Lower lobe of right lung (tissue), 2 donors: ENCODE data around the gene SYCP2L. TPM values are rescaled to one million over a fixed set of nuclear protein-coding genes. Genes with fewer than 3 reads are reported as not detected.

Experiments
- ATAC-seq, 2 donors: fragments of 200-7000 bp; cut with Tn5 transposase; one replicate each; pipeline ENCODE4 v1.9.1; 2020 to 2022; ENCODE audit warnings: mild to moderate bottlenecking in 2 of 2, moderate library complexity in 2 of 2
- DNase-seq: peaks from one replicate; pipeline ENCODE4 v3.0.0-alpha.2; 2020
- H3K27ac ChIP-seq: fragments of 200-600 bp; one replicate; pipeline ENCODE4 v1.8.0; 2022
- H3K27me3 ChIP-seq: fragments of 200-600 bp; one replicate; pipeline ENCODE4 v1.8.0; 2022; ENCODE audit warnings: low read depth
- H3K36me3 ChIP-seq: fragments of 200-600 bp; one replicate; pipeline ENCODE4 v1.8.0; 2022; ENCODE audit warnings: mild to moderate bottlenecking
- H3K4me1 ChIP-seq: fragments of 200-600 bp; one replicate; pipeline ENCODE4 v1.8.0; 2022
- H3K4me3 ChIP-seq: fragments of 200-600 bp; one replicate; pipeline ENCODE4 v1.8.0; 2022; ENCODE audit warnings: mild to moderate bottlenecking
- H3K9me3 ChIP-seq: fragments of 200-600 bp; one replicate; pipeline ENCODE4 v1.8.0; 2022
- intact Hi-C: fragments of 100-400 bp; cut with DNase I; formaldehyde crosslinking; loops from one replicate; pipeline ENCODE4 v1.11.0; 2022
- total RNA-seq: library from RNA; stranded (reverse); fragmentation: NEBNext Ultra II Directional; extraction: Animal tissue kit (Norgen Biotek cat#: 25700); gene quantifications from one replicate; pipeline ENCODE4 v1.2.1, GENCODE V29; 2021
- TF ChIP-seq, protein P1 (sequence below): fragments of 200-600 bp; IDR thresholded peaks from one replicate; pipeline ENCODE4 v1.8.0; 2022; ENCODE audit warnings: antibody characterized with exemption, mild to moderate bottlenecking
- donor health status: DM: no; HTN: yes; CAD: no; lungs with severe emphysema.

SYCP2L gene
- total RNA-seq, 1 donor from 2014 or later, result 1.0 TPM

DNA sequence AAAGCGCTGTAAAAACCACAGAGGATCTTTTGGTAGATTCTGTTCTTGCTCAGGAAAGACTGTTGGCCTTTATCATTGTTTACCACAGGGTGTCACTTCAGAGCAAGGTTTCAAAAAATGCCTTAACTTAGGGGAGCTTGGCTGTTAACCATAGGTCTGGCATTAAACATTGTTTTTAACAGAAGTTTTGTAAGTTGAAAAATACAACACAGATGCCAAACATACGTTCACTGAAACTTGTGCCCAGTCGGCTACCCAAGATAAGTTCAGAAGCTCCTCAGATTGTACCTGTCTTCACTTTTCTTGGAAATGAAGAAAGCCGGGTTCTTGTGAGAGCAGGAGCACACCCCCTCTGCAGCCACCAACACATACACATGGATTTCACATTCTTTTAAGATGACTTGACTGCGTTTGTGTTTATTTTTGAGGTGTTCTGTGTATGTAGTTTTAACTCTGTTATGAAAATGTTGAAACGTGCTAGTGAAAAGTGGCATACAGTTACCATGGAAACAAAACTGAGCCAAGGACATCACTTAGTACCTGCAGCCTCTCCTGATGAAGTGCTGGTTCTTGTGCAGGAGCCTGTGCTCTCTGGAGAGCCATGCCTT is 64.9 kb downstream of the SYCP2L start:
- no peaks in the 10 kb centered on the region for H3K27me3 ChIP-seq
- DNase-seq (no peak), ATAC-seq (peak; percentile 80 to 91)
- H3K27ac ChIP-seq, result no peak overlapping the region
- intact Hi-C loops, result no loop called here
- no peaks in the 10 kb centered on the region for H3K36me3 ChIP-seq
- H3K4me1 ChIP-seq, result peaks cover 7% of the 10 kb centered on the region
- H3K4me3 ChIP-seq, result no peak overlapping the region
- TF ChIP-seq, protein P1, sequence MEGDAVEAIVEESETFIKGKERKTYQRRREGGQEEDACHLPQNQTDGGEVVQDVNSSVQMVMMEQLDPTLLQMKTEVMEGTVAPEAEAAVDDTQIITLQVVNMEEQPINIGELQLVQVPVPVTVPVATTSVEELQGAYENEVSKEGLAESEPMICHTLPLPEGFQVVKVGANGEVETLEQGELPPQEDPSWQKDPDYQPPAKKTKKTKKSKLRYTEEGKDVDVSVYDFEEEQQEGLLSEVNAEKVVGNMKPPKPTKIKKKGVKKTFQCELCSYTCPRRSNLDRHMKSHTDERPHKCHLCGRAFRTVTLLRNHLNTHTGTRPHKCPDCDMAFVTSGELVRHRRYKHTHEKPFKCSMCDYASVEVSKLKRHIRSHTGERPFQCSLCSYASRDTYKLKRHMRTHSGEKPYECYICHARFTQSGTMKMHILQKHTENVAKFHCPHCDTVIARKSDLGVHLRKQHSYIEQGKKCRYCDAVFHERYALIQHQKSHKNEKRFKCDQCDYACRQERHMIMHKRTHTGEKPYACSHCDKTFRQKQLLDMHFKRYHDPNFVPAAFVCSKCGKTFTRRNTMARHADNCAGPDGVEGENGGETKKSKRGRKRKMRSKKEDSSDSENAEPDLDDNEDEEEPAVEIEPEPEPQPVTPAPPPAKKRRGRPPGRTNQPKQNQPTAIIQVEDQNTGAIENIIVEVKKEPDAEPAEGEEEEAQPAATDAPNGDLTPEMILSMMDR, result peak; percentile 27
- no peaks in the 10 kb centered on the region for H3K9me3 ChIP-seq

DNA sequence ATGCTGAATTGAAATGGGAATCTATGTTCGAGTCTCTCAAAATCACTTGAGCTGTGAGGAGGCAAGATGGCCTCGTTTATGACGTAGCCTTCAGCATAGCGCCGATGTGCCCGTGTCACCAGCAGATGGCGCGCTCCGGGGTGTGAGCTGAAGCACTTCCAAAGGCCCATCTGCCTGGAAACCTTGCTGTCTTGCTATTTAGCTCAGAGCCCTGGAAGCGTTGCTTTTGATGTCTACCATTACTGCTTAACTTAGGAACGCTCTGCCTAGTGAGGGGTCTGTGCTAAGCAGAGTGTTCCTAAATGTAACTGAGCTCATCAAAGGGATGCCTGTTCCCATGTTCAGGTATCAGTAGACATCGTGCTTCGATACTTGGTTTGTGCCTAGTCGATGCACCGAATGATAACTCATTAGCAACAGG is 67.7 kb downstream of the SYCP2L start:
- Histone ChIP-seq H3K9me3 (no peaks in the 10 kb centered on the region), H3K4me1 (peaks cover 7% of the 10 kb centered on the region), H3K4me3 (no peak overlapping the region), H3K27ac (no peak overlapping the region), H3K27me3 (no peaks in the 10 kb centered on the region), H3K36me3 (no peaks in the 10 kb centered on the region)
- peak; percentile 74 to 84 for ATAC-seq
- TF ChIP-seq, protein P1, result peak; percentile 80
- peak; percentile 81 for DNase-seq
- intact Hi-C loops, result no loop called here

DNA sequence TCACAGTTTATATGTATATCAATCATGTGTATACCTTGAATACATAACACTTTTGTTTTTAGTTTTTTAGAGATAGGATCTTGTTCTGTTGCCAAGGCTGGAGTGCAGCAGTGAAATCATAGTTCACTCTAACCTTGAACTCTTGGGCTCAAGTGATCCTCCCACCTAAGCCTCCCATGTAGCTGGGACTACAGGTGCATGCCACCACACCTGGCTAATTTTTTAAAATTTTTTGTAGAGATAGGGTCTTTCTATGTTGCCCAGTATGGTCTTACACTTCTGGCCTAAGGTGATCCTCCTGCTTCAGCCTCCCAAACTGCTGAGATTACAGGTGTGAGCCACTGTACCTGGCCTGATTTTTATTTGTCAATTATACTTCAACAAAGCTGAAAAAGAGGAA is 69.9 kb downstream of the SYCP2L start:
- H3K4me1 ChIP-seq, result peaks cover 6% of the 10 kb centered on the region
- H3K27ac ChIP-seq, result no peak overlapping the region
- TF ChIP-seq, protein P1, result no peak
- no peak overlapping the region for H3K4me3 ChIP-seq
- no peaks in the 10 kb centered on the region for H3K36me3 ChIP-seq
- intact Hi-C loops, result no loop called here
- no peak for DNase-seq
- H3K9me3 ChIP-seq, result no peaks in the 10 kb centered on the region
- no peak for ATAC-seq
- no peaks in the 10 kb centered on the region for H3K27me3 ChIP-seq

DNA sequence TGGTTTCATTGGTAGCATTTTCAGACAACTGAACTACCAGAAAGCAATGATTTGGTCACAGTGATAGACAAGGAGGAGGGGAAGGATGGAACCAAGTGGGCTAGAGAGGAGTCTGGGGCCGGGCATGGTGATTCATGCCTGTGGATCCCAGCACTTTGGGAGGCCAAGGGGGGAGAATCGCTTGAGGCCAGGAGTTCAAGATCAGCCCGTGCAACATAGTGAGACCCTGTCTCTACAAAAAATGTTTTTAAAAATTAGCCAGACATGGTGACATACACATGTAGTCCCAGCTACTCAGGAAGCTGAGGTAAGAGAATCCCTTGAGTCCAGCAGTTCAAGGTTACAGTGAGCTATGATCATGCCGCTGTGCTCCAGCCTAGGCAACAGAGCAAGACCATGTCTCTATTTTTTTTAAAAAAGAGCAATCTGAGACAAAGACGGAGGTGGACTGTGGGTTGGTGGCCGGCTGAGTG is 70.6 kb downstream of the SYCP2L start:
- no peak overlapping the region for H3K27ac ChIP-seq
- DNase-seq (no peak), ATAC-seq (no peak)
- no peaks in the 10 kb centered on the region for H3K4me1 ChIP-seq
- no peaks in the 10 kb centered on the region for H3K9me3 ChIP-seq
- no peak overlapping the region for H3K4me3 ChIP-seq
- H3K36me3 ChIP-seq, result no peaks in the 10 kb centered on the region
- no peaks in the 10 kb centered on the region for H3K27me3 ChIP-seq
- TF ChIP-seq, protein P1, result no peak
- intact Hi-C loops, result no loop called here

DNA sequence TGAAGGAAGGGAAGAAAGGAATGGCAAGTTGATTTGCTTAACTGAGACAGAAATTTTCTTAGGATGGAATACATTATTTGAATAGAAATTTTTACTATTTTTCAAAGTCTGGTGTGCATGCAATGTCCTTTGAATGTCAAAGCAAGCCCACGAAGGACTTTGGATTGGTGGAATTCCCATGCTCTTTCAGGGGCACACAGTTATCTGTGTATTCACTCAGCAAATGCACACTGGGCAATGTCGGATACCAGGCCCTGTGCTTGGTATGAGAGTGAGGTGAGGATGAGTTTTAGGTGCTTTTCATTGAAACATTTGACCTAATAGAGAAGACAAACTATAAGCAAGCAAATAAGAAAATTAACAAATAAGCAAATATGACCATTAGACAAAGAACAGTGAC is 73.3 kb downstream of the SYCP2L start:
- Histone ChIP-seq H3K9me3 (no peaks in the 10 kb centered on the region), H3K4me3 (no peak overlapping the region), H3K27me3 (no peaks in the 10 kb centered on the region), H3K4me1 (no peaks in the 10 kb centered on the region), H3K27ac (no peak overlapping the region), H3K36me3 (no peaks in the 10 kb centered on the region)
- TF ChIP-seq, protein P1, result no peak
- intact Hi-C loops, result no loop called here
- ATAC-seq (no peak), DNase-seq (no peak)
